GM18858 (cell line): Measurements from ENCODE around the gene ARID5B.
"Not testable (repeated sequence)": the region's sequence is repeated elsewhere in the genome, so short reads cannot be mapped to it uniquely, and the experiment has no call there.

Source experiments
- ATAC-seq: cut with Tn5 transposase; IDR thresholded peaks from one replicate; pipeline ENCODE4 v1.9.1; 2021; ENCODE audit not compliant: unreplicated experiment

The ARID5B gene, protein sequence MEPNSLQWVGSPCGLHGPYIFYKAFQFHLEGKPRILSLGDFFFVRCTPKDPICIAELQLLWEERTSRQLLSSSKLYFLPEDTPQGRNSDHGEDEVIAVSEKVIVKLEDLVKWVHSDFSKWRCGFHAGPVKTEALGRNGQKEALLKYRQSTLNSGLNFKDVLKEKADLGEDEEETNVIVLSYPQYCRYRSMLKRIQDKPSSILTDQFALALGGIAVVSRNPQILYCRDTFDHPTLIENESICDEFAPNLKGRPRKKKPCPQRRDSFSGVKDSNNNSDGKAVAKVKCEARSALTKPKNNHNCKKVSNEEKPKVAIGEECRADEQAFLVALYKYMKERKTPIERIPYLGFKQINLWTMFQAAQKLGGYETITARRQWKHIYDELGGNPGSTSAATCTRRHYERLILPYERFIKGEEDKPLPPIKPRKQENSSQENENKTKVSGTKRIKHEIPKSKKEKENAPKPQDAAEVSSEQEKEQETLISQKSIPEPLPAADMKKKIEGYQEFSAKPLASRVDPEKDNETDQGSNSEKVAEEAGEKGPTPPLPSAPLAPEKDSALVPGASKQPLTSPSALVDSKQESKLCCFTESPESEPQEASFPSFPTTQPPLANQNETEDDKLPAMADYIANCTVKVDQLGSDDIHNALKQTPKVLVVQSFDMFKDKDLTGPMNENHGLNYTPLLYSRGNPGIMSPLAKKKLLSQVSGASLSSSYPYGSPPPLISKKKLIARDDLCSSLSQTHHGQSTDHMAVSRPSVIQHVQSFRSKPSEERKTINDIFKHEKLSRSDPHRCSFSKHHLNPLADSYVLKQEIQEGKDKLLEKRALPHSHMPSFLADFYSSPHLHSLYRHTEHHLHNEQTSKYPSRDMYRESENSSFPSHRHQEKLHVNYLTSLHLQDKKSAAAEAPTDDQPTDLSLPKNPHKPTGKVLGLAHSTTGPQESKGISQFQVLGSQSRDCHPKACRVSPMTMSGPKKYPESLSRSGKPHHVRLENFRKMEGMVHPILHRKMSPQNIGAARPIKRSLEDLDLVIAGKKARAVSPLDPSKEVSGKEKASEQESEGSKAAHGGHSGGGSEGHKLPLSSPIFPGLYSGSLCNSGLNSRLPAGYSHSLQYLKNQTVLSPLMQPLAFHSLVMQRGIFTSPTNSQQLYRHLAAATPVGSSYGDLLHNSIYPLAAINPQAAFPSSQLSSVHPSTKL

DNA sequence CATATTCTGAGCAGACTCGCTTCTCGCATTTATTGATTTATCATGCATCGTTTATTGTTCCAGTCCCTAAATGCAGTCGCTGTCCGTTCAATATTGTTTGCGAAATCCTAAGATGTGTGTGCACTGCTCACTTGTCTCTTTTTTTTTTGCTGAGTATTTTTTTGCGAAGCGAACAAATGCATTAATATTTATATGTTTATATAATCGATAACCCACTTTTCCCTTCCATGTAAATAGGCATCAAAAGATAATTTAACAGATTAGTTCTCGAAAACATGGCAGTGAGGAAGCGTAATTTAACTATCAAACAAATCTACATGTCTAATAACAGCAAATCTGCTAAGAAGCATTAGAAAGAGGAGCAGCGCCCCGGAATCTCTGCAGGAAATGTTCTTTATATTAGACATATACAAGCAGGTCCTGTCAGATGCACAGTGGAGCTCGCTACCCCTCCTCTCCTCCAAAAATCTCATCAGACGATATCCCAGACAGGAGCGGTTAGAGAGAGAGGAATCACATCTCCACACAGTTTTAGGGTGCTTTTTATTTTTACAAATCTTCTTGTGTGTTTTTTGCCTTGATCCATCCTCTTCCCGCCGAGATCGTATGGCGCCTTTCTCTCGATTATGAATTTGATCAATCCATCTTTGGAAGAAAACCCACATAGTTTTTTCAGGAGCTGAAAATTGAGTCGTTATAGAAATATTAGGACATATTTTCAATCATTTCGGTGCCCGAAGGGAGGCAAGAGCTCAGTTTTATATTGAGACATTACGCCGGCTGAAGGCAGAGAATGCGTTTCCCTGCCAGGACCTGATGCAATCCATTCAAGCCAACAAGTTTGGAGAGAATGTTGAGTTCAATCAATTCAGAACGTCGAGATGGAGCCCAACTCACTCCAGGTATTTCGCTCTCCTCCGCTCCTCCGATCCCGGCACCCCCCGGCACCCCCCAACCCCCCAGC lies at the start of gene ARID5B:
Gene ARID5B, plus strand, starts transcription at position 871 of the 964 bp plus-strand sequence. Its CDS starts 11 bp downstream, at position 882.
- no peak for ATAC-seq

DNA sequence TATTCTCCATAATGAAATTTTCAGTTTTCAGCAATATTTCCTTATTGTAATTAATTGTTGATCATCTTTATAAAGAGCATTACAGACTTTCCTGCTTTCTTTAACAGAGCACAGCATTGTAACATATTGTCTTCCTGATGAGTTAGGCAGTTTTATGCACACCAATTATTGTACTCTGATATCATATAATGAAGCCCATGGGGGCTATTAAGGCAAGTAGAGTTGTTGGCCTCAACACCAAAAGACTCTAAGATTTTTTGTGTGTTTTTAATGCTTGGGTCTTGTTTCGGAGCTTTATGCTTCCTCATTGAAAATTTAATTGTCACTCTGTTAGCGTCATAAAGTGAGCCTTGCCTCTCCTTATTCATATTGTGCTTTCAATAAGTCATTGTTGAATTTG lies 49.2 kb upstream of the ARID5B start:
- ATAC-seq: no peak

DNA sequence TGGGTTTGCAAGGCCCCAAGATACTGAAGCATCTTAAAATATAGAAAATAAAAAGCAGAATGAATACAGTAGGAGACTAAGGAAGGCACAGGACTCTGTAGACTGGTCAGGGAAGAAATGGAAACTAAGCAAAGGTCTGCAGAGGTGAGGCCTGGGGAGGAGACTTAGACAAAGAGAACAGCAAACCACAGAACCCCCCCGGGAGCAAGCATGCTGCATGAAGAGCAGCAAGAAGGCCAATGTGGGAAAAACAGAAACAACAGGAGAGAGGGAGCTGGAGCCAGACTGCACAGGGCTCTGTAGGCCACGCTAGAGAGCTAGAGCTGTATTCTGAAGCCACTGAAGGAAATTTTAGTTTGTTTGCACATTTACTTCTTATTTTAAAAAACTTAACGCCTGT lies 45.7 kb upstream of the ARID5B start:
- ATAC-seq: no peak

DNA sequence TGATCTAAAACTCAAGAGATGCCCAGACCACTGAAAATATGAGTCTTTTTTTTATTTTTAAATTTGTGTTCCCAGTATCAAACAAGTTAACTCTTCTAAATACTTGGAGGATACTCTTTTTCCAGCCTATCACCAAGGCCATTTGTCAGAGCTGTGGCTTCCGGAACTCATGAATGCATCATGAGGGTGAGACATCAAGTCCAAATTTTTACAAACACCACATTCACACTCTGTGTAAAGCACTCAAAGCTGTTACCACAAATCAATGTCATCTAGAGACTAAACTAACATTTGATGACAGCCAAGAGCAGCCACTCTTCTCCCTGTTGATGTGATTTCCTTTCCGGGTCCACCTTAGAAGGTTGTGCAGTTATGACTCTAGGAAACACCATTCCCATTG lies 43.8 kb upstream of the ARID5B start:
- no peak for ATAC-seq

DNA sequence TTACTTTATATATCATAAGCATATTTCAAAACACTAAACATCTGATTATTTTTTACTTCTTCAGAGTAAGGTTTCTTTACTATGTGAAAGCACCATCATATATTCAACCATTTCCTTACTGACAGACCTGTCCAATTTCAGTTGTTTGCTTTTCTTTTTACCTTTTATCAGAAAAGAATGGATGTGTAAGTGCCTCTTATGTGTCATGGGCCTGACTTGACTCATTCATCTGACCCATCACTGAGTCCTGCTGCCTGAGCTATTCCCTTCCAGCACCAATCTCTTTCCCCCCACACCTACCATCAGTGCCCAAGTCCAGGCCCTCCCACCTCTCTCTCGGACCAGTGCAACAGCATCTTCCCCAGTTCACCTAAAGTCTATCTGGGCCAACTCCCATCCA lies 41.7 kb upstream of the ARID5B start:
- no peak for ATAC-seq

DNA sequence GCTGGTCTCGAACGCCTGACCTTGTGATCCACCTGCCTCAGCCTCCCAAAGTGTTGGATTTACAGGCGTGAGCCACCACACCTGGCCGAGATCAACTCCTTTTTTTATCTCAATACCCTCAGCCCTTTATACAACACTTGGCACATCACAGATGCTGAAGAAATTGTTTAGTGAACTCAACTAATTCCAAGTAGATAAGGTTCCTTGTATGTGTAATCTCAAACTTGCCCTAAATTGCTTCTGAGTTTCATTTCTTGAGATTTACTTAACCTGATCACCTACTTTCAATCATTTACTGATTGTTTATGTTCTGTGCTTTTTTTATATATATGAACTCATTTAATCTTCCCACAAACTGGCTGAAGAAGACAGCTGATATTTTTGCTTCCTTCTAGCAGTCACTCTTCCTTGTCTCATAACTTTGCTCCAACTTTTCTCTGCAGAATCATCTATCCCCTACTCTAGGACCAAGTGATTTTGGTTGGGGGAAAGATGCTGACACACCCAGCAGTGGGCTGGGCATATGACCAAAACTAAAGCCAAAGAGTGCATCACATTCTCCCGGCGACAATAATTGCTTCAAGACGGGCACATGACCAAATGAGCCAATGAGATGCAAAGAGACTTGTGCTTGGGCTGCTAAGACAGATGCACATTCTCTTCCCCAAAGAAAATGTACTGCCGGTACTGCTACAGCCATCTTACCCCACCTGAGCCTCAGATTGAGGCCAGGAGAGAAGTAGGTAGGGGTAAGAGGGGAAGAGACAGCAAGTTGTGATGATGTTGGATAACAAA lies 40.3 kb upstream of the ARID5B start:
- no peak for ATAC-seq

DNA sequence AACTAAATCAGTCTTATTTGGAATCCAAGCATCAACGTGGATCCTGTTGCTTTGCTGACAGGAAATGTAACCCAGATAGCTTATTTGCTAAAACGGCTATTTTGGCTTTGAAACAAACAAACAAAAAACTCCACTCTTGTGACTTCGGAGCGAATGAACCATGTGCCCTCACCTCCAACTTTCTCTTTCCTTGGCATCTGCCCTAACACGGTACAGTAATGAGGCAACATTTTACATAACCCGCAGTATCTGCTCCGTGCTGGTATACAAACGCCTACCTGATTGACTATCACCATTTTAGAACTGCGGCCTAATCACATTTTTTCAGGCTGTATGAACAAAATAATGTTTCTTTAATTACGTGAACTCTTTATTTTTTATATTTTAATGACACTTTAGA lies 37.5 kb upstream of the ARID5B start:
- no peak for ATAC-seq

DNA sequence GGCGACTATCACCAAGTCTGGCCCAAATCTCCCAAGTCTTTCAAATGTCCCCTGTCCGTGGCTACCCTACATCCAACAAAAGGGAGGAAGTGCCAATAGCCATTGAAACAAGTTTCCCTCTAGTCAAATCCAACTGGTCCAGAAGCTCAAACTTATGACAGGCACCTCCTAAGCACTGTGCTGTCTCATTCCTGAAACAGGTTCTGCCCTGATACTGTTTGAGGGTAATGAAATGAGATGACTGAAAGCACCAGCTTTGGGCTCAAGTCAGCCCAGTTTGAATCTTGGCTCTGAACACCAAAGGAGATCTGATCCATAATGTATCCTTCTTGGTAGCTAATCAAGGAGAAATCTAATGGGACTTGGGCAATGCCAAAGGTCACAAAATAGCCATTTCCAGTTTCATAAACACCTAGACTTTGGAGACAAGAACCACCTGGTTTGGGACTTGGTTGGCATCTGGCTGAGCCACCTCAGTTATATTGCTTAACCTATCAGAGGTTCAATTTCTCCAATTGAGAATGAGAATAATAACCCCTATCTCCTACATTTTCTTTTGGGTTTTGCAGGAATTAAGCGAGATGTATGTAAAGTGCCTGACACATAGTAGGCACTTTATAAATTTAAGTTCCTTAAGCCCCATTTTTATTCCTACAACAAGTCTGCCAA lies 34.7 kb upstream of the ARID5B start:
- ATAC-seq: no peak

DNA sequence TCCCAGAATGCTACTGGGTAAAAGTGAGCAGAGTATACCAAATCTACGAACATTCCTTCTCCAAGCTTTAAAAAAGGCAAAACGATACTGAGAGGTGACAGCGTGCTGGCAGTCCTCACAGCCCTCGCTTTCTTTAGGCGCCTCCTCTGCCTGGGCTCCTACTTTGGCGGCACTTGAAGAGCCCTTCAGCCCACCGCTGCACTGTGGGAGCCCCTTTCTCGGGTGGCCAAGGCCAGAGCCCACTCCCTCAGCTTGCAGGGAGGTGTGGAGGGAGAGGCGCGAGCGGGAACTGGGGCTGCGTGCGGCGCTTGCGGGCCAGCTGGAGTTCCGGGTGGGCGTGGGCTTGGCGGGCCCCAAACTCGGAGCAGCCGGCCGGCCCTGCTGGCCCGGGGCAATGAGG lies 34.1 kb upstream of the ARID5B start:
- not testable (repeated sequence) for ATAC-seq

DNA sequence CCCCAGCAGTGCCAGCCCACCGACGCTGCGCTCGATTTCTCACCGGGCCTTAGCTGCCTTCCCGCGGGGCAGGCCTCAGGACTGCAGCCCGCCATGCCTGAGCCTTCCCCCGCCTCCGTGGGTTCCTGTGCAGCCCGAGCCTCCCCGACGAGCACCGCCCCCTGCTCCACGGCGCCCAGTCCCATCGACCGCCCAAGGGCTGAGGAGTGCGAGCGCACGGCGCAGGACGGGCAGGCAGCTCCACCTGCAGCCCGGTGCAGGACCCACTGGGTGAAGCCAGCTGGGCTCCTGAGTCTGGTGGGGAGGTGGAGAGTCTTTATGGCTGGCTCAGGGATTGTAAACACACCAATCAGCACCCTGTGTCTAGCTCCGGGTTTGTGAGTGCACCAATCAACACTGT lies 33.7 kb upstream of the ARID5B start:
- ATAC-seq: not testable (repeated sequence)

DNA sequence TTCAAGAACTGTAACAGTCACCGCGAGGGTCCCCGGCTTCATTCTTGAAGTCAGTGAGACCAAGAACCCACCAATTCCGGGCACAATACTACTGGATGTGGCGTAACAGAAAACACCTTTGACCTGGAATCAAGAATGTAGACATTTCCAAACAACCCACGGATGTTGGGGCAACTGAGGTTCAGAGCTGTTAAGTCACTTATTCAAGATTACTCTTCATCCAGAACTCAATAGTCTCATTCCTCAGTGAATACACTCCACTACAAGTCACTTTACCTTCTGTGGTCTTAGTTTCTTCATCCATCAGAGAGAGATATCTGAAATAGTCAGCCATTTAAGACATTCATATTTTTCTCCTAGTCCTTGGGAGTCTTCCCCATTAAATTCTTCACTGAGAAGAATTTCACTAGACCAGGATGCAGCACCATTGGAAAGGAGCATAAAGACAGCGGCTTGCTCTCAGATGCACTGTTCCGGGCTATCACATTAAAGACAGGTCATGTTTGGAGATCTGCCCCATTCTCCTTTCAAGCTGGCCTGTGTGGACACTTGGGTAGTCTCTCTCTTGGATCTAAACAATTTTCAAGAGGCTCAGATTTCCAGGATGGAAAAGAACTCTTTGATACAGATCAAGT lies 32.3 kb upstream of the ARID5B start:
- no peak for ATAC-seq

DNA sequence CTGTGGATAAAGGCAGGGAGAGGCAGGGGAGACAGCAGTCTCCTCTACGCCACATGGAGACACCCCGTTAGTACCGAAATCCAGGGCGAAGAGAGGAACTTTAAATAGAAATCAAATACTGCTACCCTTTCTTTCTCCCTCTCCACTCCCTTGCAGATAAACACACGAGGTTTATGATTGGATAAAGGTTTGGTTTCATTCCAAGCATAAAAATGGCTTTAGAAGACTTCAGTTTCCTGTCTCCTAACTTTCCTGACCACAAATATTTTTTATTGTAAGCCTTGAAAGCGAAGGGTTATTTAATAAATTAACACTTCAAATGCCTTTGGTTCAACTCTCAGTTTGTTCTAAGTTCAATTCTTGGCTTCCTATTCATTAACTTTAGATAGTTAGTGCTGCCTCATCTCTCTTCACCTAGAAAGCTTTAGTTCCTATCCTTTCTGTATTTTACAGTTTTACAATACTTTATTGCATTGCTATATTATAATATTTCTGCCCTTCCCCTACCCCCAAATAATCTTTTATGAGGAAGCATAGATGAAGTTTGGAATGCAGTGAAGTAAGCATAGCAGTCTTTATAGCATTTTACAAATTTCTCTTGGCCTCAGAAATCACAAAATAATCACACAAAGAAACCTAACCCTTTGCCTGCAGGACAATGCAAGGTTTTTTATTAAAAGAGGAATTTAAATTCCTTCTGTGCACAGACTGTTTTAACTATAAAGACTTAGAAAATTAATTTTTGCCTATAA lies 31.5 kb upstream of the ARID5B start:
- no peak for ATAC-seq

DNA sequence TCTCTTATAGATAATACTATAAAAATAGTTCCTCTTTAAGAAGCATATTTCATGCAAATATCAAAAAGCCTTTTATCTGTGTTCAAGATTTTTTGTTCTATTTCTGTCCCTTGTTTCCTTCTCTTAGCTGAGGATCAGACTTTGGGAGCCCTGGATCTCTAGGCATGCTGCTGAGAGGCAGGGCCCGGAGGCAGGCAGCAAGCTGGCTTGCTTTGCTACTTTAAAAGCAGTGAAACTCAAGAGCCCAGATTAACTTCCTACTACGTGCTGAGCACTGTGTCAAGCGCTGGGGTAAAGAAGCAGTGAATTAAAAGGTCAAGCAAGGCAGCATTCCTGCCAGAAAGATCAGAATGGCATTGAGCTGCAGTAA lies 31.0 kb upstream of the ARID5B start:
- no peak for ATAC-seq

DNA sequence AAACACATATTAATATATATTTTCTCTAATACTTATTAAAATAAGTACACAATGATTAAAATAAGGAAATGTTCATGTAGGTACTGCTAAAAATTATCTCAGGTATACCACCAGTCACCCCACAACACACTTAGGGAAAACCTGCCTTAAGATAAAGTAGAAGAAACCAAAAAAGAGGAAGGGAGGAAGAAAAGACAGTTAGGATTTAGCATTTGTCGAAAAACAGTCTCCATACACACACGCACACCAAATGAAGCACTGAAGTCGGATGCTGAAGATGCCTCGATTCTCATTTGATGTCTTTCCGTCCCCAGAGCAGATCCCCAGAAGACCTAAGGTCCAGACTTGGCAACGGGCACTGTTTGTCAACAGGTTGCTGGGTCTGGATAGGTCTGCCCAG lies 30.0 kb upstream of the ARID5B start:
- no peak for ATAC-seq

DNA sequence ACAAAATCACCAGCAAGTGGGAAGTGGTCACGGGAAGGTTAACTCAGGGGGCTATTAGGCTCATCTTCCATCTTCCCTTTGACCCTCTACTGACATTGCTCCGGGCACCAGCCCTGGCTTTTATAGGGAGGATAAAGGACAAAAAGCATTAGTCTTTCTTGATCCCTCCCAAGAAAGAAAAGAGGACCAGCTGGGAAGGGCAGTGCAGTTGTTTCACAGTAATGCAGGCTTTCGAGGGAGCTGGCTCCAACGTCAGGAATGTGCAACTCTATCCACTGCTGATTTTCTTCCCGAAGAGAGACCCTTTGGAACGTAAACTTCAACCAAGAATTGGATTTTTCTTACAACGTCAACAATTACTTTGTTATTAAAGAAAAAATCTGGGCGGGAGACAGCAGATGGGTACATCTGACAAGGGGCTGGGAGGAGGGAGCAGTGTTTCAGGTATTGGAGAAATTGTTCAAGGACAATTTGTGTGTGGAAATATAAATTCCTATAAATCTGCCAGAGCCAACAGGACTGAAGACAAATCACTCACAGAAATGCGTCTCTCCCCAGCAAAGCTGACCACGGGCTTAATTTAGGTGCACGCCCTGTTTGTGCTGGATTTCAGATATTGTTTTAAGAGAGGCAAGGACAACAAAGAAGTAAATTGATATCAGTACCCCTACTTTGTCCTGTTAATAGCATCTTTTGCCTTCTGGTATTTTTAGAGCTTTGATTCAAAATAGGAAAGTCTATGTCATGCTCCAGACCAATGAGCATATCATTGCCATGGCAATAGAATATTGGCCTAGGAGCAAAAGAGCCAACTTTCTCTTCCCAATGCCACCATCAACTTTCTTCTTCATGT lies 23.4 kb upstream of the ARID5B start:
- ATAC-seq: no peak

DNA sequence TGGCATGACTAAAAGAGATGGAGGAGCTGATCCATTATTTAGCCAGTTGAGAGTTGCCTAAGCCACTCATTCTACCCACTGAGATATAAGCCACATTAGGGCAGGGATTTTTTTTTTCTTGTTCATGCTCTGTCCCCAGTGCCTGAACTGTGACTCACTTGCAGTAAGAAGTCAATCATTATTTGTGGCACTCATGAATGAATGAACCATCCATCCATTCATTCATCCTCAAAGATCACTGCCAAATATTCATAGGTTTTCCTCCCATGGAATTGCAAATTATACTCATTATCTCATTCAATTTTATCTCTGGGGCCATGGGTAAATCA lies 22.8 kb upstream of the ARID5B start:
- no peak for ATAC-seq
